Kidney tubule cell (primary cell): Measurements from ENCODE around the gene EYA3.
A peak's percentile ranks its signal among the peaks of the same experiment; 100 is the strongest.

Experiments
- DNase-seq: peaks from one replicate; pipeline ENCODE4 v3.0.0-alpha.2; 2018; ENCODE audit warnings: low spot score

EYA3 gene

DNA sequence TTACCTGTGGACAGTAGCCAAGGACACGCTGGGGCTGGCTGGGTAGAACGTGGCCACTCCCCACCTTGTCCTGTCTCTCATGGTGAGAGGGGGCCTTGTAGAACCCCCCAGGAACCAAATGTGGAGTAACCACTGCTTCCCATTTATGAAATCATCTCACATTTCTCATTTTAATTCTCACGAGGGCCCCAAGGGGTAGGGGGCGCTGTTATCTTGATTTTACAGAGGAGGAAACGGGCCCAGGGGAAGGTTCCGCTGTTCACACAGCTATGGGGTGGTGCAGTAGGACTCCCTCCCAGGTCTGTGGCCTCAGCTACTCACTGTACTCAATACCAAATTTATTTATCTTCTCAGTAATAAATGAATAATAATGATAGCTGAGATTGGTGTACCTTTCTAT lies 148.1 kb downstream of the EYA3 start:
- peak; percentile 5 for DNase-seq

DNA sequence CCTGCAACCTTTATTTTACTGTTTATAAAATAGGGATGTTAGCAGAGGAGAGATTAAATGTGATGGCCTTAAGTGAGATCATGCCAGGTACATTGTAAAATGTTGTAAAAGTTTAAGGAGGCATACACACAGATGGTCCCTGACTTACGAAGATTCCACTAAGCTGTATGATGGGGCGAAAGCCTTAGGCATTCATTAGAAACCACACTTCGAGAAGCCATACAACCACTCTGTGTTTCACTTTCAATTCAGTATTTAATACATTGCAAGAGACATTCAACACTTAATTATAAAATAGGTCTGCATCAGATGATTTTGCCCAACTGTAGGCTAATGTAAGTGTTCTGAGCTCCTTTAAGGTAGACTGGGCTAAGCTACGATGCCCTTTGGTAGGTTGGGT lies 149.9 kb downstream of the EYA3 start:
- no peak for DNase-seq

DNA sequence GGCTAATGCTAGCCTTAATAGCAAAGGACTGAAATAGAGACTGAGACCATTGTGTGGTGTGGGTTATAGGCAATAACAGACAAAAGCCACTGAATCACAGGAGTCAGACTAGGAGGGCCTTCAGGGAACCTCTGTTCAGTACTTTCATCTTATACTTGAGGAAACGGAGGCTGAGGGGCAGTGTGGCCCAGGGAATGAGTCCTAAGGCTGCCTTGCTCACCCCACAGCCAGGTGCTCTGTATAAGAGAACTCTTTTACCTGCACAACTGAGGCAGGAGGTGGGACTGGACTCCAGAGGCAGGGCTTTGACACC lies 150.9 kb downstream of the EYA3 start:
- no peak for DNase-seq

DNA sequence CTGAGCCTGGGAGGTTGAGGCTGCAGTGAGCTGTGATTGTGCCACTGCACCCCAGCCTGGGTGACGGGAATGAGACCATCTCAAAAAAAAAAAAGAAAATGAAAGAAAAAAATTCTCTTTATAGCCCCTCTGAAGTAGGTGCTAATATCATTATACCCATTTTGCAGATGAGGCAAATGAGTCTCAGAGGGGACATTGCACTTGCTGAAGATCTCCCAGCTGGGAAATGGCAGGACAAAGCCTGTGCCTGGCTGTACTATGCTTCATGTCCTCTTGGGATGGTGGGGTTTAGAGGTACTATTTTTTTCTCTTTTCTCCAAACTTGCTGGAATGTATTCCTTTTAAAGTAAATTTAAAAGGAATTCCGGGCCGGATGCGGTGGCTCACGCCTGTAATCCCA lies 152.0 kb downstream of the EYA3 start:
- DNase-seq = no peak

GRCh38 chr1:27935721-27936120 lies 152.7 kb downstream of the EYA3 start:
- peak; percentile 8 for DNase-seq

- peak; percentile 88 for DNase-seq
Measured at GRCh38 chr1:27934818-27935549, 153.4 kb downstream of the EYA3 start, which contains the start of gene SMPDL3B. Gene SMPDL3B, plus strand, starts transcription at chr1:27935000. Its CDS starts 184 bp downstream, at chr1:27935184.

GRCh38 chr1:27931759-27932158 lies 156.7 kb downstream of the EYA3 start:
- DNase-seq = no peak

DNA sequence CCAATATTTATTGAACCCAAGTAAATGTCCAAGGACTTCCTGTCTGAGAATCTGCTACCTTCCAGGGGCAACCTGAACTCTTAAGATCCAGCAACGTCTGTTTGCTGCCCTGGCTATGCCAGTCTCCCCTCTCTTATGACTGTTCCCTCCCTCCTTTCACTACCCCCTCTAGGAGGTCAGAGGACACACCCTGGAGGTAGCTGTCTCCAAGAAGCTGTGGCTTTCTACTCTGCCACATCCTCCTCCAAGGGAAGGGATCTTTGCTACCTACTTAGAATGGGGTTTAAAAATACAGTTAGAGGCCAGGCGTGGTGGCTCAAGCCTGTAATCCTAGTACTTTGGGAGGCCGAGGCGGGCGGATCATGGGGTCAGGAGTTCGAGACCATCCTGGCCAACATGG lies 157.2 kb downstream of the EYA3 start:
- no peak for DNase-seq

DNA sequence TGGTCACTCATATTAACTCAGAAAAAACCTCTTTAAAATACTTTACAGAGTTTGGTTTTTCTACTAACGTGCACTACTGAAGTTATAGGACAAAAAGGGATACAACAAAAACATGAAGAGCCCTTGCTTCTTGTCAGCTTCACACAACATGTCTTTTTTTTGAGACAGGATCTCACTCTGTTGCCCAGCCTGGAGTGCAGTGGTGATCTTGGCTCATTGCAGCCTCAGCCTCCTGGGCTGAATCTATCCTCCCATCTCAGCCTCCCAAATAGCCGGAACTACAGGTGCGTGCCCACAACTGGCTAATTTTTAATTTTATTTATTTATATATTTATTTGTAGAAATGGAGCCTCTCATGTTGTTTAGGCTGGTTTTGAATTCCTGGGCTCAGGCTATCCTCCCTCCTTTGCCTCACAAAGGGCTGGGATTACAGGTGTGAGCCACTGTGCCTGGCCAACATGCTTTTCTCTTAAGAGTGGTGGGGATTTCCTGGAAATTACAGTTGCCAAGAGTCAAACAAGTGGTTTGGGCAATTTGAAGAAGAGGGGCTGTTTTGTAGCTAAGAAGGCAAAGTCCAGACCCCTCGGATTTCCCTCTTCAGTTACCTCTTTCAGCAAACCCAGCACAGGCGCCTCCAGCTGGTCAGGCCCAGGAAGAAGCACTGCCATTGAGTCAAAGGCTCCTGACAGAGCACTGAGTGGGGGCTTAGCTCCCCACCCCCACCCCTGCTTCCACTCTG lies 160.0 kb downstream of the EYA3 start:
- DNase-seq = no peak

DNA sequence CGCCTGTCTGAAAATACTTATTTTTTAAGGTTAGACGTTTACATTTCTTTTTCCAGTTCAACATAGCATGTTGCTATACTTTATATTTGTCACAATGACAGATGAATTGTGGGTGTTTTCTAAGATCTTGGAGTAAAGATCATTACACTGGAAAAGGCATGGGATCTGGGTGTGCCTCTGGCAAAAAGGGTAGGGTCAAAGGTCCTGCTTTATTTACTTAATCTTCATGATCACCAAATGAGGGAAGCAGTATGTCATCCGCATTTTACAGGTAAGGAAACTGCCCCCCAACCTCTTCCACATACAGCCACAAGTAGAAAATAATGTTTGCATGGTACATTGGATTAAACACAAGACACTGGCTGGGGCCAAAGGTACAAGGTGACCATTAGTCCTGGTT lies 166.1 kb downstream of the EYA3 start:
- no peak for DNase-seq
